ENCODE data around the gene NOS1. TPM values are rescaled to one million over a fixed set of nuclear protein-coding genes. Genes with fewer than 3 reads are reported as not detected.

Gene NOS1
- total and polyA plus RNA-seq, 2 of the 8 experiments (the other 6 are each of a cell fraction or from before 2014, with no cell fraction given) = 1.5 to 2.0 TPM

- TF ChIP-seq, protein P1, sequence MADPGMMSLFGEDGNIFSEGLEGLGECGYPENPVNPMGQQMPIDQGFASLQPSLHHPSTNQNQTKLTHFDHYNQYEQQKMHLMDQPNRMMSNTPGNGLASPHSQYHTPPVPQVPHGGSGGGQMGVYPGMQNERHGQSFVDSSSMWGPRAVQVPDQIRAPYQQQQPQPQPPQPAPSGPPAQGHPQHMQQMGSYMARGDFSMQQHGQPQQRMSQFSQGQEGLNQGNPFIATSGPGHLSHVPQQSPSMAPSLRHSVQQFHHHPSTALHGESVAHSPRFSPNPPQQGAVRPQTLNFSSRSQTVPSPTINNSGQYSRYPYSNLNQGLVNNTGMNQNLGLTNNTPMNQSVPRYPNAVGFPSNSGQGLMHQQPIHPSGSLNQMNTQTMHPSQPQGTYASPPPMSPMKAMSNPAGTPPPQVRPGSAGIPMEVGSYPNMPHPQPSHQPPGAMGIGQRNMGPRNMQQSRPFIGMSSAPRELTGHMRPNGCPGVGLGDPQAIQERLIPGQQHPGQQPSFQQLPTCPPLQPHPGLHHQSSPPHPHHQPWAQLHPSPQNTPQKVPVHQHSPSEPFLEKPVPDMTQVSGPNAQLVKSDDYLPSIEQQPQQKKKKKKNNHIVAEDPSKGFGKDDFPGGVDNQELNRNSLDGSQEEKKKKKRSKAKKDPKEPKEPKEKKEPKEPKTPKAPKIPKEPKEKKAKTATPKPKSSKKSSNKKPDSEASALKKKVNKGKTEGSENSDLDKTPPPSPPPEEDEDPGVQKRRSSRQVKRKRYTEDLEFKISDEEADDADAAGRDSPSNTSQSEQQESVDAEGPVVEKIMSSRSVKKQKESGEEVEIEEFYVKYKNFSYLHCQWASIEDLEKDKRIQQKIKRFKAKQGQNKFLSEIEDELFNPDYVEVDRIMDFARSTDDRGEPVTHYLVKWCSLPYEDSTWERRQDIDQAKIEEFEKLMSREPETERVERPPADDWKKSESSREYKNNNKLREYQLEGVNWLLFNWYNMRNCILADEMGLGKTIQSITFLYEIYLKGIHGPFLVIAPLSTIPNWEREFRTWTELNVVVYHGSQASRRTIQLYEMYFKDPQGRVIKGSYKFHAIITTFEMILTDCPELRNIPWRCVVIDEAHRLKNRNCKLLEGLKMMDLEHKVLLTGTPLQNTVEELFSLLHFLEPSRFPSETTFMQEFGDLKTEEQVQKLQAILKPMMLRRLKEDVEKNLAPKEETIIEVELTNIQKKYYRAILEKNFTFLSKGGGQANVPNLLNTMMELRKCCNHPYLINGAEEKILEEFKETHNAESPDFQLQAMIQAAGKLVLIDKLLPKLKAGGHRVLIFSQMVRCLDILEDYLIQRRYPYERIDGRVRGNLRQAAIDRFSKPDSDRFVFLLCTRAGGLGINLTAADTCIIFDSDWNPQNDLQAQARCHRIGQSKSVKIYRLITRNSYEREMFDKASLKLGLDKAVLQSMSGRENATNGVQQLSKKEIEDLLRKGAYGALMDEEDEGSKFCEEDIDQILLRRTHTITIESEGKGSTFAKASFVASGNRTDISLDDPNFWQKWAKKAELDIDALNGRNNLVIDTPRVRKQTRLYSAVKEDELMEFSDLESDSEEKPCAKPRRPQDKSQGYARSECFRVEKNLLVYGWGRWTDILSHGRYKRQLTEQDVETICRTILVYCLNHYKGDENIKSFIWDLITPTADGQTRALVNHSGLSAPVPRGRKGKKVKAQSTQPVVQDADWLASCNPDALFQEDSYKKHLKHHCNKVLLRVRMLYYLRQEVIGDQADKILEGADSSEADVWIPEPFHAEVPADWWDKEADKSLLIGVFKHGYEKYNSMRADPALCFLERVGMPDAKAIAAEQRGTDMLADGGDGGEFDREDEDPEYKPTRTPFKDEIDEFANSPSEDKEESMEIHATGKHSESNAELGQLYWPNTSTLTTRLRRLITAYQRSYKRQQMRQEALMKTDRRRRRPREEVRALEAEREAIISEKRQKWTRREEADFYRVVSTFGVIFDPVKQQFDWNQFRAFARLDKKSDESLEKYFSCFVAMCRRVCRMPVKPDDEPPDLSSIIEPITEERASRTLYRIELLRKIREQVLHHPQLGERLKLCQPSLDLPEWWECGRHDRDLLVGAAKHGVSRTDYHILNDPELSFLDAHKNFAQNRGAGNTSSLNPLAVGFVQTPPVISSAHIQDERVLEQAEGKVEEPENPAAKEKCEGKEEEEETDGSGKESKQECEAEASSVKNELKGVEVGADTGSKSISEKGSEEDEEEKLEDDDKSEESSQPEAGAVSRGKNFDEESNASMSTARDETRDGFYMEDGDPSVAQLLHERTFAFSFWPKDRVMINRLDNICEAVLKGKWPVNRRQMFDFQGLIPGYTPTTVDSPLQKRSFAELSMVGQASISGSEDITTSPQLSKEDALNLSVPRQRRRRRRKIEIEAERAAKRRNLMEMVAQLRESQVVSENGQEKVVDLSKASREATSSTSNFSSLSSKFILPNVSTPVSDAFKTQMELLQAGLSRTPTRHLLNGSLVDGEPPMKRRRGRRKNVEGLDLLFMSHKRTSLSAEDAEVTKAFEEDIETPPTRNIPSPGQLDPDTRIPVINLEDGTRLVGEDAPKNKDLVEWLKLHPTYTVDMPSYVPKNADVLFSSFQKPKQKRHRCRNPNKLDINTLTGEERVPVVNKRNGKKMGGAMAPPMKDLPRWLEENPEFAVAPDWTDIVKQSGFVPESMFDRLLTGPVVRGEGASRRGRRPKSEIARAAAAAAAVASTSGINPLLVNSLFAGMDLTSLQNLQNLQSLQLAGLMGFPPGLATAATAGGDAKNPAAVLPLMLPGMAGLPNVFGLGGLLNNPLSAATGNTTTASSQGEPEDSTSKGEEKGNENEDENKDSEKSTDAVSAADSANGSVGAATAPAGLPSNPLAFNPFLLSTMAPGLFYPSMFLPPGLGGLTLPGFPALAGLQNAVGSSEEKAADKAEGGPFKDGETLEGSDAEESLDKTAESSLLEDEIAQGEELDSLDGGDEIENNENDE (IDR thresholded peaks at IDR 0.05; ENCODE audit: insufficient replicate concordance, low read length) = no peak
- TF ChIP-seq CTCF (IDR thresholded peaks at IDR 0.05; ENCODE audit: control extremely low read depth in 1 of 3, insufficient read depth in 1 of 3, low read depth in 1 of 3, low read length in 3 of 3) = no peak
- TF ChIP-seq EZH2 (IDR thresholded peaks at IDR 0.05; ENCODE audit: low read depth, low read length, severe bottlenecking) = no peak
- no peak for TF ChIP-seq SRF (IDR thresholded peaks at IDR 0.05; ENCODE audit: low read depth, low read length)
- TF ChIP-seq RBBP5 (IDR thresholded peaks at IDR 0.05; ENCODE audit: borderline replicate concordance, low read depth, low read length) = no peak
- no peak for TF ChIP-seq RXRA (IDR thresholded peaks at IDR 0.05; ENCODE audit: insufficient read depth, low read depth, low read length)
These were observed 106.0 kb downstream of the NOS1 start (continued) for GRCh38 chr12:117255386-117255785.

All from H1 (cell line).